ENCODE data around the gene PNMT. TPM values are rescaled to one million over a fixed set of nuclear protein-coding genes. Genes with fewer than 3 reads are reported as not detected.

PNMT gene
- total and polyA plus RNA-seq, 7 donors: 5.9 to 15.3 (median 8.6) TPM

GRCh38 chr17:39659279-39660010, 8.8 kb upstream of the PNMT start:
- Histone ChIP-seq H3K27me3 (ENCODE audit: insufficient read depth in 3 of 3, low read length in 2 of 3) (no peaks in the 10 kb centered on the region), H3K4me1 (peaks cover 49% of the 10 kb centered on the region), H3K9me3 (no peaks in the 10 kb centered on the region), H3K27ac (peak overlapping the region; percentile 96), H3K4me3 (peak overlapping the region; percentile 11), H3K36me3 (ENCODE audit: insufficient read depth in 1 of 2, low read depth in 1 of 2) (peaks cover 0 to 8% of the 10 kb centered on the region in 2 donors)
- ATAC-seq (no peak), DNase-seq (no peak)
- WGBS, 3 donors: 27 to 53% (median 28%) methylated on average over 15 of the region's 15 CpGs
- intact Hi-C loops (cut with DNase I): loop anchor here in 1 of 2 donors (2.0 kb wide), 1 partner anchor 21 kb away; no protein-coding TSS in a partner anchor
- TF ChIP-seq CTCF (IDR thresholded peaks at IDR 0.05): no peak

- Histone ChIP-seq H3K4me3 (peak overlapping the region; percentile 11), H3K36me3 (ENCODE audit: insufficient read depth in 1 of 2, low read depth in 1 of 2) (peaks cover 0 to 6% of the 10 kb centered on the region in 2 donors)
Observed at GRCh38 chr17:39660011-39660360, 8.3 kb upstream of the PNMT start.

GRCh38 chr17:39660397-39661385, 7.6 kb upstream of the PNMT start:
- intact Hi-C loops (cut with DNase I): no loop called here
- WGBS, 3 donors: 37 to 68% (median 39%) methylated on average over 35 of the region's 35 CpGs
- peak in 3 of 4 donors; percentile 31 to 59 (median 43) for ATAC-seq

More at GRCh38 chr17:39660011-39660360, 8.3 kb upstream of the PNMT start:
- no peaks in the 10 kb centered on the region for H3K27me3 ChIP-seq (ENCODE audit: insufficient read depth in 3 of 3, low read length in 2 of 3)
- WGBS, 3 donors: 40 to 65% (median 44%) methylated on average over 5 of the region's 5 CpGs
- DNase-seq (no peak), ATAC-seq (no peak)
- TF ChIP-seq CTCF (IDR thresholded peaks at IDR 0.05): no peak
- H3K4me1 ChIP-seq: peaks cover 54% of the 10 kb centered on the region
- peak overlapping the region; percentile 96 for H3K27ac ChIP-seq
- no peaks in the 10 kb centered on the region for H3K9me3 ChIP-seq
- intact Hi-C loops (cut with DNase I): no loop called here

More at GRCh38 chr17:39660397-39661385, 7.6 kb upstream of the PNMT start:
- peak overlapping the region; percentile 11 for H3K4me3 ChIP-seq
- peaks cover 0 to 5% of the 10 kb centered on the region in 2 donors for H3K36me3 ChIP-seq (ENCODE audit: insufficient read depth in 1 of 2, low read depth in 1 of 2)
- no peaks in the 10 kb centered on the region for H3K27me3 ChIP-seq (ENCODE audit: insufficient read depth in 3 of 3, low read length in 2 of 3)
- peaks cover 59% of the 10 kb centered on the region for H3K4me1 ChIP-seq
- TF ChIP-seq CTCF (IDR thresholded peaks at IDR 0.05): no peak
- H3K9me3 ChIP-seq: no peaks in the 10 kb centered on the region
- H3K27ac ChIP-seq: peak overlapping the region; percentile 96
- DNase-seq: peak; percentile 54 to 89
